ENCODE measurements around the gene SLC25A51. TPM values are rescaled to one million over a fixed set of nuclear protein-coding genes. Genes with fewer than 3 reads are reported as not detected.

Gene SLC25A51
- total RNA-seq, 4 donors from 2014 or later, result 28.9 to 34.6 (median 31.6) TPM

DNA sequence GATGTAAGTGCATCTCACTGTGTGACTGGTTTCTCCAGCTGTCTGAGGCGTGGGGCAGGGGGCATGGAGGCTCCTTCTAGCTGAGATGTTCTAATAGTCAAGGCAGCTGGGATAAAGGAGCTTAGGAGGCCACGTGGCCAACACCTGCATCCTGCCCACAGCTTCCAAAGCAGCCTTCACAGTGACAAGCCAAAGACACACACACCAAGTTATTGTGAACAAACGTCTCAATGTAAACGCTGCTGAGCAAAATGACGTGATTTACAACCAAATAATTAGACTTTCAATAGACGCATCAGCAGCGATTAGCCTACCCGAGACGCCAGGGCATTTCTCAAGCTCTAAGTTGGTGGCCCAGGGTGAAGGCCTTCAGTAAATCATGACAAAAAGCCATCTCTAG lies 23.2 kb upstream of the SLC25A51 start:
- no peak overlapping the region for H3K4me3 ChIP-seq (replicated peaks in 1 of 3)
- TF ChIP-seq CTCF (IDR thresholded peaks at IDR 0.05), result no peak
- TF ChIP-seq POLR2A (IDR thresholded peaks at IDR 0.05), result no peak
- peaks cover 0 to 15% of the 10 kb centered on the region in 2 donors for H3K4me1 ChIP-seq
- DNase-seq, result no peak
- H3K27ac ChIP-seq, result no peak overlapping the region
- 92% methylated on average over 9 of the region's 9 CpGs for WGBS, 2 donors
- no peaks in the 10 kb centered on the region for H3K9me3 ChIP-seq
- intact Hi-C loops (cut with DNase I), result no loop called here
- no peaks in the 10 kb centered on the region for H3K27me3 ChIP-seq
- no peaks in the 10 kb centered on the region for H3K36me3 ChIP-seq

DNA sequence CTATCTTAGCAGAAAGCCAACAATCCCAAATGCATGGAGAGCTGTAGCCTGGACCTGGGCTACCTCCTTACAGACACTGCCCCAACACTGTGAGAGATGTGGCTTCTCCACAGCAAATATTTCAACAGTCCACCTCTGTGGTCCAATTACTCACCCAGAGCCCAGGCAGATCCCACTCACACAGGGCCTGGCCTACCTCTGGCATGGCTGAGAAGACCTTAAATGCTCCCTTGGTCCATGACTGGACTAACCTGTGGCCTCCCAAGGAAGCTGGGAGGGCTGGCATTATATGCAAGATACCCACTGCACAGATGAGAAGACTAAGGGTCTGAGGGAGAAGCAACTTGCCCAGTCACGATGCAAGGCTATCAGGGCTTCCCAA lies 22.8 kb upstream of the SLC25A51 start:
- Histone ChIP-seq H3K36me3 (no peaks in the 10 kb centered on the region), H3K27me3 (no peaks in the 10 kb centered on the region), H3K4me3 (replicated peaks in 1 of 3) (no peak overlapping the region), H3K4me1 (peaks cover 0 to 15% of the 10 kb centered on the region in 2 donors), H3K9me3 (no peaks in the 10 kb centered on the region), H3K27ac (no peak overlapping the region)
- no peak for TF ChIP-seq CTCF (IDR thresholded peaks at IDR 0.05)
- TF ChIP-seq POLR2A (IDR thresholded peaks at IDR 0.05), result no peak
- WGBS, 2 donors, result 100% methylated on average over 1 of the region's 1 CpG
- intact Hi-C loops (cut with DNase I), result no loop called here
- no peak for DNase-seq

- DNase-seq, result no peak
- Histone ChIP-seq H3K4me3 (replicated peaks in 1 of 3) (no peak overlapping the region), H3K27me3 (no peaks in the 10 kb centered on the region), H3K36me3 (no peaks in the 10 kb centered on the region), H3K4me1 (peaks cover 0 to 15% of the 10 kb centered on the region in 2 donors), H3K27ac (no peak overlapping the region), H3K9me3 (no peaks in the 10 kb centered on the region)
- intact Hi-C loops (cut with DNase I), result no loop called here
- TF ChIP-seq POLR2A (IDR thresholded peaks at IDR 0.05), result no peak
- TF ChIP-seq CTCF (IDR thresholded peaks at IDR 0.05), result no peak
- WGBS, 2 donors, result 79 to 81% methylated on average over 12 to 15 of the region's 15 CpGs
Measured at GRCh38 chr9:37925786-37926736, 22.1 kb upstream of the SLC25A51 start.

GRCh38 chr9:37925006-37925405 lies 21.1 kb upstream of the SLC25A51 start:
- no peak for TF ChIP-seq CTCF (IDR thresholded peaks at IDR 0.05)
- no peak for TF ChIP-seq POLR2A (IDR thresholded peaks at IDR 0.05)

GRCh38 chr9:37924538-37924937 lies 20.6 kb upstream of the SLC25A51 start:
- peaks cover 0 to 19% of the 10 kb centered on the region in 2 donors for H3K4me1 ChIP-seq
- H3K27ac ChIP-seq, result no peak overlapping the region
- DNase-seq, result no peak
- no peaks in the 10 kb centered on the region for H3K9me3 ChIP-seq
- TF ChIP-seq POLR2A (IDR thresholded peaks at IDR 0.05) (no peak), CTCF (IDR thresholded peaks at IDR 0.05) (no peak)
- H3K27me3 ChIP-seq, result no peaks in the 10 kb centered on the region
- intact Hi-C loops (cut with DNase I), result no loop called here
- no peak overlapping the region for H3K4me3 ChIP-seq (replicated peaks in 1 of 3)
- no peaks in the 10 kb centered on the region for H3K36me3 ChIP-seq

More at GRCh38 chr9:37925006-37925405, 21.1 kb upstream of the SLC25A51 start:
- Histone ChIP-seq H3K4me3 (replicated peaks in 1 of 3) (no peak overlapping the region), H3K36me3 (no peaks in the 10 kb centered on the region), H3K27me3 (no peaks in the 10 kb centered on the region), H3K9me3 (no peaks in the 10 kb centered on the region), H3K4me1 (peaks cover 0 to 19% of the 10 kb centered on the region in 2 donors), H3K27ac (no peak overlapping the region)
- intact Hi-C loops (cut with DNase I), result no loop called here
- no peak for DNase-seq
- WGBS, 2 donors, result 81 to 88% methylated on average over 6 of the region's 6 CpGs
